ENCODE results near the gene FABP2.
"Not testable (repeated sequence)": the region's sequence is repeated elsewhere in the genome, so short reads cannot be mapped to it uniquely, and the experiment has no call there.

FABP2 gene

GRCh38 chr4:119321921-119322687 lies at the start of gene FABP2:
FABP2 (minus strand) TSS chr4:119322138; CDS start chr4:119322102, 36 bp downstream.
- no peak for DNase-seq

- DNase-seq: not testable (repeated sequence)
Observed at GRCh38 chr4:119370951-119371683, 49.2 kb upstream of the FABP2 start.

- peak; percentile 38 for DNase-seq
Observed at GRCh38 chr4:119370392-119370791, 48.5 kb upstream of the FABP2 start.

DNA sequence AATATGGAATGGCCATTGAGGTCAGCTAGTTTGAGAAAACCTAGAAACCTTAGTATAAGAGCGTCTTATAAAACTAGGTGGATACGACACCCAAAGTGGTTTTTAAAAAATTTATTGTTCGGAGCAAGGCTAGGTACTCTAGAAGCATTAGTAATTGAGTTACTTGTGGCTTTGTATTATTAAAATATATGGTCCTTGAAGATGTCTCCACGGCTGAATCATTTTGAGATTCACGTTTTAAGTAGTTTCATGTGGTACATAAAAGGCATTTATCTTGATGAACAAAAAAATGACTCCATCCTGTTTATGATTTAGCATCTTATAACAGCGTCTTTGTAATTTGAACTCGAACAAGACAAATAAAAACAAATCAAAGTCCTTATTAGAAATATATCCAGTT lies 44.9 kb upstream of the FABP2 start:
- DNase-seq: not testable (repeated sequence)

DNA sequence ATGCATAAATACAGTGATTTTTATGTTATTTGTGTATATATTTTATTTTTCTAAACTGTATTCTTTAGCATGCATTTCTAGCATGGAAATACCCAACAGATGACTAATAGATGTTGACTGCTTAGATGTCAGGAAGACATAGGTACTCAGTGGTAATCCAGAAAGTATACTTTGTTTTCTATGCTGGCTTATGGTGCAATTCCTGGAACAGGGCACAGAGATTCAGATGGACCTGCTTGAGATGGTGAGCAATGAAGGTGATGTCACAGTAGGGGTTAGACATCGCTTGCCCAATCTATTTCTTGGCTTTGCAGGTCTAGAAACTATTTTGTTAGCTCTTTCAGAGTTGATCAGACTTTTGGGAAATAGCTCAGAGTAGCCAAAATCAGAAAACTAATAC lies 42.3 kb upstream of the FABP2 start:
- DNase-seq: not testable (repeated sequence)

GRCh38 chr4:119363372-119363771 lies 41.4 kb upstream of the FABP2 start:
- not testable (repeated sequence) for DNase-seq

- DNase-seq: not testable (repeated sequence)
Observed at GRCh38 chr4:119362413-119362812, 40.5 kb upstream of the FABP2 start.

DNA sequence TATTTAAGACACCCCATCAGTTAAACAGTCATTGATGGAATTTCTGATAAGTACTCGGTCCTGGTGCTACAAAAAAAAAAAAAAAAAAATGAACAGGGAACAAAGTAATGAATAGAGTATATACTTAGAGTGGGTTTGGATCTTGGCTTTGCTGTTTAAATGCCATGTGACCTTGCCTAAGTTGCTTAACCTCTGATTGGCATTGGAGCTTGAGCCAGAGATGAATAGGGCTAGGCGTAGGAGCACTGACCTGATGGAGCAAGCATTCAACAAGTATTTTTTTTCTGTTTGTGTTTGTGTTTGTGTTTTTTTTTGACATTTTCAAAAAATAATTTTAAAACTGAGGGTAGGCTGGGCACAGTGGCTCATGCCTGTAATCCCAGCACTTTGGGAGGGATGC lies 37.9 kb upstream of the FABP2 start:
- DNase-seq: not testable (repeated sequence)

DNA sequence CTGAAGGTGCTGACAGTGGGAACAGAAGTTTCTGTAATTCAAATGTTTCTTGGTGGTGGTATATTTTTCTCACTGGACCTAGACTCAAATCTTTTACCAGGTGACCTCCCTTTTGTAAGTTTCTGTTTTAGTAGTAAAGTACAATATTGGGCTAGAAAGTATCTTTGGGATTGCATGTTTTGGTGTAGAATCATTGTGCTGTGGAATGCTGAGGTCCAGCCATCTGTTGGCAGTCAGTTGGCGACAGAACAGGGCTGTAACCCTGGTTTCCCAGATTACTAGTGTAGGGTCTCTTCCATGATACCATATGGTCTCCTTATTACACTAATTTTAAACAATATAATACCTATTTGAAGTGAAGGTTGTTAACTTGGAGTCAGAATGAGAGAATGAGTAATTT lies 34.9 kb upstream of the FABP2 start:
- not testable (repeated sequence) for DNase-seq

GRCh38 chr4:119356041-119356440 lies 34.1 kb upstream of the FABP2 start:
- DNase-seq: not testable (repeated sequence)

DNA sequence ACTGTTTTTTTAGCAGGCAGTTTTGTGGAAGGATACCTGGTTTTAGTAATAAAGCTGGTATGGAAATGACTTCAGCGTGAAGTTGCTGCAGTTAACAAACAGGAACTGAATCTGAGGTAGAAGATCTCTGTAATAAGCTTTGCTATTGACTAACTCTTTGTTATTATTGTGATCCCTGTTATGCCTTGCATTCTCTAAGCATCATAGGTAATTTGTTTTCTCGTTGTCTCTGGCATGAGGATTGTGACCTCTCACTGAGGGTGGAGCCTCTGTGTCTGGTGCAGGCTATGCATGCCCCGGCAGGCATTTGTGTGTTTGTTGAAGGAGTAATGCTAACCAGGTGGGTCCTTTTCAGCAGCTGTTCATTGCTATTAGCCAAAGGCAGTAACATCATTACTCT lies 31.4 kb upstream of the FABP2 start:
- DNase-seq: not testable (repeated sequence)

GRCh38 chr4:119348169-119348568 lies 26.2 kb upstream of the FABP2 start:
- DNase-seq: not testable (repeated sequence)

- DNase-seq: not testable (repeated sequence)
Observed at GRCh38 chr4:119343293-119343692, 21.4 kb upstream of the FABP2 start.

GRCh38 chr4:119339895-119340294 lies 18.0 kb upstream of the FABP2 start:
- DNase-seq: not testable (repeated sequence)

DNA sequence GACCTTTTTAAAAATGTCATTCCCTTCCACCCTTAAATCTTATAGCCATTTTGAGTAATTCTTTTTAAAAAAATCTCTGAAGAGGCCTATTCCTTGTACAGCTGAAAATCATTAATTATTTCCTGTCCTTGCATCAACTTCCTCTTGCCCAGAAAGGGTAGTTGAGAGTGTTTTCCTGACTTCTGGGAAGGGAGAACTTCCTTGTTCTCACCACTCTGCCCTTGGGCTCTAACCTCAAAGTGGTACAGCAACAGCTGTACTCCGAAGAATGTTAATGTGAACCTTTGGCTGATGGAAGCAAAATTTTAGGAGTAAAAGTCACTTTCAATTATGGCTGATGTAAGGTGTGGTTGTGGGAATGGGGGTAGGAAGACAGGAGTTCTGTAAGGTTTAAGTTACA lies 15.1 kb upstream of the FABP2 start:
- no peak for DNase-seq

- not testable (repeated sequence) for DNase-seq
Observed at GRCh38 chr4:119336332-119336979, 14.5 kb upstream of the FABP2 start.

- DNase-seq: no peak
Observed at GRCh38 chr4:119329835-119330620, 8.1 kb upstream of the FABP2 start.

GRCh38 chr4:119328695-119329094 lies 6.8 kb upstream of the FABP2 start:
- no peak for DNase-seq

DNA sequence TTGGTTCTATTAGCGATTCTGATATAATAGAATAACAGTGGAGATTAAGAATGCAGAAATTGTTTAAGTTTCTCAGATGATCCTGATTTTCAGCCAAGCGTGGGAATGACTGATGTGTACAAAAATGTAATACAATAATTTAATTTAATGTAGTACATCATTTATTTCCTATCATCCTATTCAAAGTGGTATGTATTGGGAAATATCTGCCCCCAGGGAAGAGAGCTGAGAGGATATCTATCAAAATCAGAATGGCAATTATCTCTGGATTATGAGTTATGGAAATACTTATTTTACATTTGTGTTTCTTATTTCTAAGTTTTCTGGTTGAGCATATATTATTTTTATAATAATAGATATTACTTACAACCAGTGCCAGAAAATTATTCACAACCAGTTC lies 3.9 kb downstream of the FABP2 start:
- DNase-seq: no peak

- DNase-seq: no peak
Observed at GRCh38 chr4:119315036-119315435, 6.9 kb downstream of the FABP2 start.

DNA sequence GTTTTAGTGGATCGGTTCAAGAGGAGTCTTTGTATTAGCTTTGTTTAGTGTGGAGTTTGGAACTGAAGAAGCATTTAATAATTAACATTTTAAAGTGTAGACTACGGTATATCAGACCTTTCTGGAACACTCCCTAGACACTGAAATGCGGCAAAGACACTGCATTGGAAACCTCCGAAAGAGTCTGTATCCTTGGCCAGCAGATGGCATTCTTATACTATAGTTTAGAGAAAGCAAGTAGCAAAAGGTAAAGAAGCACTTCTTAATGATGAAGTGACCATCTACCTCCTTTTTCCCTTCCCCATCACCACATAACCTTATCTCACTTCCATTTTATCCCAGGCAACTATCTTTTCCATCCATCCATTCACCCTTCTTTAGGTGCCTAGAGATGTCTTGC lies 7.6 kb downstream of the FABP2 start:
- DNase-seq: peak; percentile 4

DNA sequence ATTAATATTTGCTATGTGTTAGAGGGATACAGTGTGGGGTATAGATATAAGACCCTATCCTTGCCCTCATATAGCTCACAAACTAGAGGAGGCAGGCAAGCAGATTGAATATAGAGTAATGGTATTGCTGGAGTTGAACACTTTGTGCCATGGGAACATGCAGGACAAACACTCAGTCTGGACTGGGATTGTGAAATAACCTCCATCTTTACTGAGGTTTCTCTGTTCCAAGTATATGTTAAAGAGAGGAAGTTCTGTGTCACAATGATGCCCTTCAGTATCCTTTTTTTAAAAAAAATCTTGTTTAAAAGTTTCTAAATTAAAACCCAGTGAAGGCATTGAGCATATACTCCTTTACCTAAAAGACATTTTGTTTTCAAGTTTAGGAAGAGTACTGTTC lies 8.7 kb downstream of the FABP2 start:
- no peak for DNase-seq

- no peak for DNase-seq
Observed at GRCh38 chr4:119310826-119311225, 11.1 kb downstream of the FABP2 start.

Measured in activated CD4-positive, alpha-beta T cell treated with anti-CD3 and anti-CD28 coated beads, Interleukin-2, amount 50 U/mL, for 1 hour (primary cell).